Measurements from ENCODE around the gene LDHD.

LDHD gene

DNA sequence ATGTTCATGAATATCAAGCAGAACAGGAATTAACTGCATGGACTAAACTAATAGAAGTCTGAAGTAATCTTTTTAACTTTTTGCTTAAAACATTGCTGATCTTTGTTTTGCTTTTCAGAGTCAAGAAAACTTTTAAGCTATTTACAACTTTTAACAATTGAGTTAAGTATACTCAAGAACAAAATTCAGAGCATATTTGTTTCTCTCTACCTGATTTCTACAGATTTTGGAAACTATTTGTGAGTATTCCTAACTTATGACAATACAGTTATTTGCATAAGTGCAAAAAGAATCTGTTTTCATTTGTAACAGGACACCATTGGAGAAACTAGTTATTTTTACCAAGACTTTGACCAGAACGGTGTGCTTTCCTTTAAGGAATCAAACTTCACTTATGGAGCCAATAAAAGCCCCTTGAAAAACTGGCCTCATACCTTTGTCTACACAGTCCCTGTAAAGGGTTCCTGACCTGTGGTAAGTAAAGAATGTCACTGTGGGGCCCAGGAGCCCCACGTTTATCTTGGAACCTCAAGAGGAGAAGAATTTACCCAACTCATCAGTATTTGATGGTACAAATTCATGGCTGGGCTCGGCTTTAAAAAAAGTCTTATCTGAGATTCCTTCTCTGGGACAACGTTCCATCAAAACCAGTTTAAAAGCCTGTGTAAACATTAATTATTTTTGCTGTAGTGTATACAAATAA is 11.3 kb upstream of the LDHD start:
- no peak overlapping the region for H3K4me3 ChIP-seq (ENCODE audit: low read depth, low read length)
- TF ChIP-seq, protein P1, sequence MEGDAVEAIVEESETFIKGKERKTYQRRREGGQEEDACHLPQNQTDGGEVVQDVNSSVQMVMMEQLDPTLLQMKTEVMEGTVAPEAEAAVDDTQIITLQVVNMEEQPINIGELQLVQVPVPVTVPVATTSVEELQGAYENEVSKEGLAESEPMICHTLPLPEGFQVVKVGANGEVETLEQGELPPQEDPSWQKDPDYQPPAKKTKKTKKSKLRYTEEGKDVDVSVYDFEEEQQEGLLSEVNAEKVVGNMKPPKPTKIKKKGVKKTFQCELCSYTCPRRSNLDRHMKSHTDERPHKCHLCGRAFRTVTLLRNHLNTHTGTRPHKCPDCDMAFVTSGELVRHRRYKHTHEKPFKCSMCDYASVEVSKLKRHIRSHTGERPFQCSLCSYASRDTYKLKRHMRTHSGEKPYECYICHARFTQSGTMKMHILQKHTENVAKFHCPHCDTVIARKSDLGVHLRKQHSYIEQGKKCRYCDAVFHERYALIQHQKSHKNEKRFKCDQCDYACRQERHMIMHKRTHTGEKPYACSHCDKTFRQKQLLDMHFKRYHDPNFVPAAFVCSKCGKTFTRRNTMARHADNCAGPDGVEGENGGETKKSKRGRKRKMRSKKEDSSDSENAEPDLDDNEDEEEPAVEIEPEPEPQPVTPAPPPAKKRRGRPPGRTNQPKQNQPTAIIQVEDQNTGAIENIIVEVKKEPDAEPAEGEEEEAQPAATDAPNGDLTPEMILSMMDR (IDR thresholded peaks at IDR 0.05; ENCODE audit: low read depth, low read length, missing control alignments) = no peak
- DNase-seq (ENCODE audit: low read depth) = no peak

DNA sequence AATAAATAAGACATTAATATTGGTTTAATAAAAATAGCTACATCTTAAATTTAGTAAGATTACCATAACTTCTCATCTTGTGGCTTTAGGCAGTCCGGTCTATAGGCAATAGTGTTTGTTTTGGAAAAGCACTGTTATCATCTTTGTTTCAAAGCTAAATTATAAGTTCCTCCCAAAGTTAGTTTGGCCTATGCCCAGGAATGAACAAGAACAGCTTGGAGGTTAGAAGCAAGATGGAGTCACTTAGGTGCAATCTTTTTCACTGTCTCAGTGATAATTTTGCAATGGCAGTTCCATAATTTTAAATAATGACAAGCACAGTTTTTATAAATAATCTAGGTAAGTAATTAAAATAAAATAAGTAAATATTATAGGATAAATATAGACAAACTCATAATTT is 6.0 kb upstream of the LDHD start:
- no peak overlapping the region for H3K4me3 ChIP-seq (ENCODE audit: low read depth, low read length)
- DNase-seq (ENCODE audit: low read depth) = no peak

DNA sequence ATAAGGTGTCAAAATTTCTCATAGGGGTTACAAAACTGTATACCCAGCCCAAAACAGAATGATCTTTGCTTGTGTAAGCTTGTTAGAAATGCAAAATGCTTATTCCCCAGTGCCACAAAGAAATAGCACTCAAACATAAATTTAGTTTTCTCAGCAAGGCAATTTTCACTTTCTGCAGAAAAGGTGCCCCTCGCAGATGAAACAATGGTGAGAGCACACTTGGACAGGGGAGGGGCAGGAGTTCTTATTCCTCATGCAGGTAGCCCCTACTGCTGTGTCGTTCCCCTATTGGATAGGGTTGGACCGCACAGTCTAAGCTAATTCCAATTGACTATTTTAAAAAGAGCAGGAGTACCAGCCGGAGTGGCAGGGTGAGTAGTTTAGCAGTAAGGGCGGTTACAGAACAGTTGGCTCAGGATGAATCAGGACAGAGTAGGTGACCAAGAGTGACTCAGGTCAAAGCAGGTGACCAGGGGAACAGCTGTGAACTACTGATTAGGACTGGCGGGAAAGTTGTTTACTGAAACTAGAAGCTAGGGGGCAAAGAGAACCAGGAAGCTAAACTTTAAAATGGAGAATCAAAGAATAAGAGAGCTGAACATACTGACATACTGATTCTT is 5.5 kb upstream of the LDHD start:
- no peak for DNase-seq (ENCODE audit: low read depth)

More for the DNA sequence above, 6.0 kb upstream of the LDHD start:
- TF ChIP-seq, protein P1 (IDR thresholded peaks at IDR 0.05; ENCODE audit: low read depth, low read length, missing control alignments) = no peak

DNA sequence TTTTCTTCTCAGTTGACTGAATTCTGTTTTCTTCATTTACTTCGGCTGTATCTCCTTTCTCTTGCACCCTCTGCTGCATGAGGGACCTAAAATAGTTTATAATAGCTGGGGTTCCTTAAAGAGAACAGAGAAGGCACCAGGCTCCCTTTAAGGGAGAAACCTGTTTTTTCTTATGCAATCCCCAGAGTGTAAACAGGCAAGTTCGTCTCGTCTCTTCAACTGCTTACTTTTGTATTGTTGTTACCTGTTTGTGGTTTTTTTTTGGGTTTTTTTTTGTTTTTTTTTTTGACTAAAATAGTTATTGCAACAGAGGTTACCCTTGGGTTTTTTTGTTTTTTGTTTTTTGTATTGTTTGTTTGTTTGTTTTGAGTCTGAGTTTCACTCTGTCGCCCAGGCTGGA is 3.7 kb upstream of the LDHD start:
- TF ChIP-seq, protein P1 (IDR thresholded peaks at IDR 0.05; ENCODE audit: low read depth, low read length, missing control alignments) = no peak
- no peak overlapping the region for H3K4me3 ChIP-seq (ENCODE audit: low read depth, low read length)

More for the DNA sequence above, 5.5 kb upstream of the LDHD start:
- no peak overlapping the region for H3K4me3 ChIP-seq (ENCODE audit: low read depth, low read length)
- TF ChIP-seq, protein P1 (IDR thresholded peaks at IDR 0.05; ENCODE audit: low read depth, low read length, missing control alignments) = no peak

DNA sequence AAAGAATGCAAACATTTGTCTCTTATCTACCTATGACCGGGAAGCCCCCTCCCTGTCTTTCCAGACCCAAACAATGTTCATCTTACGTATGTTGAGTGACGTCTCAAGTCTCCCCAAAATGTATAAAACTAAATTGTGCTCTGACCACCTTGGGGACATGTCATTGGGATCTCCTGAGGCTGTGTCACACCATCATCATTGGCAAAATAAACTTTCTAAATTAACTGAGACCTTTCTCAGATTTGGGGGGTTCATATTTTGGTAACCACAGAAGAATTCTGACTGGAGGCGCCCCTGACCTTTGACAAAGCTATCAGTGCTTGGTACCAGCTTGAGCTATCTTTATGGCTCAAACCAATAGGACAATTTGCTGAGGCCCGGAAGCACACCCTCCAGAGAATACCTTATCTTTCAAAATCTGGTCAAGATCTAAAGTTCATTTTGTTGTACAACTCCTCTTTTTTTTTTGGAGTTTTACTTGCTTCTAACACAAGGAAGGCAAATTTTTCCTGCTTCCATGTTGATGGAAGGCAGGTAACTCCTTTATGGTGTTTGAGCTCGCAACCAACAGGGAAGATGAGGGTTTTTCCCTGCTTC is 2.5 kb upstream of the LDHD start:
- no peak overlapping the region for H3K4me3 ChIP-seq (ENCODE audit: low read depth, low read length)
- TF ChIP-seq, protein P1 (IDR thresholded peaks at IDR 0.05; ENCODE audit: low read depth, low read length, missing control alignments) = no peak
- DNase-seq (ENCODE audit: low read depth) = no peak

More for the DNA sequence above, 3.7 kb upstream of the LDHD start:
- DNase-seq (ENCODE audit: low read depth) = no peak

DNA sequence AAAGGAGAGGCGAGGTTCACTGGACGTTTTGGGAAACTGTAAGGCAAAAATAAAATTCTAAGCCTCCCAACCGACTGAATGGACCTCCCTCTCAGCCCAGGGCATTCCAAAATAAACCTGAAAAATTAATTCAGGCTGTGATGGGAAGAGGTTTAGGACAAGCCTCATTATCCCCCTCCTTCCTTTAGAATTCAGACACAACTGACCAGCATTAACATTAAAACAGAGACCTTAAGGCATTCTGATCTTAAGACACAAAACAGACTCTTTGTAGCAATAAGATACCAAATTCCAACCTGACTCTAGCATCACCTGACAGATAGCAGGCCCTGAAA is 298 bp upstream of the LDHD start:
- TF ChIP-seq, protein P1 (IDR thresholded peaks at IDR 0.05; ENCODE audit: low read depth, low read length, missing control alignments) = no peak
- no peak overlapping the region for H3K4me3 ChIP-seq (ENCODE audit: low read depth, low read length)
- DNase-seq (ENCODE audit: low read depth) = no peak
